GM23338 (cell line): Measurements from ENCODE around the gene SNX10. TPM values are rescaled to one million over a fixed set of nuclear protein-coding genes. Genes with fewer than 3 reads are reported as not detected.

Experiments
- ATAC-seq: fragments of 200-7000 bp; cut with Tn5 transposase; 3 replicates; pipeline ENCODE4 v1.9.1; 2020
- DNase-seq: peaks from one replicate; pipeline ENCODE4 v3.0.0-alpha.2; 2015; ENCODE audit warnings: low spot score
- H2AFZ ChIP-seq: fragments of 200-600 bp; sonication (generic); 2 replicates; pipeline ENCODE4 v1.8.0; 2016; ENCODE audit warnings: antibody characterized with exemption, mild to moderate bottlenecking, moderate library complexity
- H3F3A ChIP-seq: fragments of 200-600 bp; sonication (generic); replicated peaks from 2 replicates; pipeline ENCODE4 v1.8.0; 2017; ENCODE audit warnings: antibody characterized with exemption, mixed run types, low read depth
- H3K27ac ChIP-seq: fragments of 200-600 bp; sonication (generic); 2 replicates; pipeline ENCODE4 v1.6.1; 2016; ENCODE audit warnings: low read depth
- H3K27me3 ChIP-seq: fragments of 200-600 bp; sonication (generic); 2 replicates; pipeline ENCODE4 v1.8.0; 2016; ENCODE audit warnings: mild to moderate bottlenecking, mixed run types, moderate library complexity; ENCODE audit not compliant: insufficient read depth
- H3K36me3 ChIP-seq: fragments of 200-600 bp; sonication (generic); 2 replicates; pipeline ENCODE4 v1.8.0; 2016; ENCODE audit warnings: mild to moderate bottlenecking; ENCODE audit not compliant: insufficient read depth
- H3K4me1 ChIP-seq: fragments of 200-600 bp; sonication (generic); 2 replicates; pipeline ENCODE4 v1.8.0; 2016; ENCODE audit warnings: mild to moderate bottlenecking, moderate library complexity; ENCODE audit not compliant: insufficient read depth
- H3K4me2 ChIP-seq: fragments of 200-600 bp; sonication (generic); 2 replicates; pipeline ENCODE4 v1.7.1; 2017; ENCODE audit warnings: mixed run types
- H3K4me3 ChIP-seq: fragments of 200-600 bp; sonication (generic); 2 replicates; pipeline ENCODE4 v1.6.1; 2016; ENCODE audit warnings: mixed run types
- H3K79me2 ChIP-seq: fragments of 200-600 bp; sonication (generic); replicated peaks from 2 replicates; pipeline ENCODE4 v1.8.0; 2017; ENCODE audit warnings: mild to moderate bottlenecking; ENCODE audit not compliant: insufficient read depth
- H3K9me2 ChIP-seq: fragments of 200-600 bp; sonication (generic); 2 replicates; pipeline ENCODE4 v1.8.0; 2017; ENCODE audit not compliant: insufficient read depth
- H4K20me1 ChIP-seq: fragments of 200-600 bp; sonication (generic); replicated peaks from 2 replicates; pipeline ENCODE4 v1.8.0; 2017; ENCODE audit warnings: mild to moderate bottlenecking; ENCODE audit not compliant: insufficient read depth
- H3K27ac Mint-ChIP-seq: 2 replicates; pipeline ENCODE4 v1.8.0; 2020; ENCODE audit warnings: inconsistent platforms, mild to moderate bottlenecking, moderate library complexity, mixed read lengths
- H3K27me3 Mint-ChIP-seq: 3 replicates; pipeline ENCODE4 v1.8.0; 2022; ENCODE audit warnings: low read depth, mild to moderate bottlenecking, moderate library complexity, mixed read lengths, inconsistent platforms; ENCODE audit not compliant: insufficient read depth, poor library complexity
- H3K36me3 Mint-ChIP-seq: 3 replicates; pipeline ENCODE4 v1.8.0; 2021; ENCODE audit warnings: low read depth, mild to moderate bottlenecking, inconsistent platforms, moderate library complexity, mixed read lengths
- H3K4me1 Mint-ChIP-seq: 3 replicates; pipeline ENCODE4 v1.8.0; 2020; ENCODE audit warnings: mild to moderate bottlenecking, inconsistent platforms, mixed read lengths
- H3K4me3 Mint-ChIP-seq: 3 replicates; pipeline ENCODE4 v1.8.0; 2021; ENCODE audit warnings: moderate library complexity, mild to moderate bottlenecking, inconsistent platforms, mixed read lengths
- H3K9me3 Mint-ChIP-seq: 3 replicates; pipeline ENCODE4 v1.8.0; 2020; ENCODE audit warnings: moderate library complexity, mild to moderate bottlenecking, inconsistent platforms, mixed read lengths
- CREB1 ChIP-seq: fragments of 250-450 bp; sonication (Bioruptor Pico); IDR thresholded peaks from 2 replicates; pipeline ENCODE4 v1.5.0; 2020; ENCODE audit warnings: low read depth, mild to moderate bottlenecking, moderate library complexity
- CTCF ChIP-seq, 2 experiments: fragments of 200-600 bp in 1 of 2; sonication (generic) in 1 of 2; conservative IDR thresholded peaks; 2 replicates each; pipeline versions ENCODE4 v1.5.1 to v1.6.1; 2016 to 2017; ENCODE audit warnings: antibody characterized with exemption in 2 of 2, low read depth in 2 of 2, mild to moderate bottlenecking in 2 of 2, moderate library complexity in 1 of 2
- ETS1 ChIP-seq: IDR thresholded peaks from 2 replicates; pipeline ENCODE4 v1.6.1; 2016; ENCODE audit warnings: antibody characterized with exemption
- EZH2 ChIP-seq: fragments of 200-600 bp; sonication (generic); IDR thresholded peaks from one replicate; pipeline ENCODE4 v1.8.0; 2017; ENCODE audit warnings: antibody characterized with exemption, mild to moderate bottlenecking, low read depth; ENCODE audit not compliant: unreplicated experiment
- EZH2phosphoT487 ChIP-seq: fragments of 200-600 bp; sonication (generic); IDR thresholded peaks from one replicate; pipeline ENCODE4 v1.8.1; 2018; ENCODE audit warnings: antibody characterized with exemption; ENCODE audit not compliant: unreplicated experiment
- JUNB ChIP-seq: IDR thresholded peaks from one replicate; pipeline ENCODE4 v1.6.1; 2016; ENCODE audit warnings: antibody characterized with exemption; ENCODE audit not compliant: unreplicated experiment
- NANOG ChIP-seq: IDR thresholded peaks from 2 replicates; pipeline ENCODE4 v1.6.1; 2016; ENCODE audit warnings: antibody characterized with exemption, borderline replicate concordance
- POLR2AphosphoS5 ChIP-seq: IDR thresholded peaks from 2 replicates; pipeline ENCODE4 v1.6.1; 2016; ENCODE audit warnings: antibody characterized with exemption, low read depth
- STAT1 ChIP-seq: IDR thresholded peaks from one replicate; pipeline ENCODE4 v1.6.1; 2016; ENCODE audit warnings: antibody characterized with exemption; ENCODE audit not compliant: unreplicated experiment
- ZNF114 ChIP-seq: fragments of 250-450 bp; sonication (Bioruptor Pico); IDR thresholded peaks from 2 replicates; pipeline ENCODE4 v1.5.0; 2020; ENCODE audit warnings: mild to moderate bottlenecking, moderate library complexity
- ZNF331 ChIP-seq: fragments of 250-450 bp; sonication (Bioruptor Pico); IDR thresholded peaks from 2 replicates; pipeline ENCODE4 v1.5.0; 2020; ENCODE audit warnings: low read depth, mild to moderate bottlenecking, moderate library complexity
- polyA plus RNA-seq: library from polyadenylated mRNA; unstranded; fragments of >200 nt; fragmentation: Nextera tagmentation; extraction: Ambion mirVana; gene quantifications from 2 replicates; pipeline ENCODE4 v1.2.1, GENCODE V29; 2016
- total RNA-seq: library from RNA; depleted of rRNA; stranded (reverse); fragments of >200 nt; shearing (Covaris generic); gene quantifications from 2 replicates; pipeline ENCODE4 v1.2.3, GENCODE V29; 2014
- TF ChIP-seq, protein P1 (sequence below): fragments of 250-450 bp; sonication (Bioruptor Pico); IDR thresholded peaks from 2 replicates; pipeline ENCODE4 v1.5.0; 2020; ENCODE audit warnings: mild to moderate bottlenecking, moderate library complexity
- TF ChIP-seq, protein P2 (sequence below): IDR thresholded peaks from one replicate; pipeline ENCODE4 v1.6.1; 2018; ENCODE audit warnings: antibody characterized with exemption; ENCODE audit not compliant: unreplicated experiment

The SNX10 gene
- total and polyA plus RNA-seq, 2 experiments from 2014 or later, result 15.8 to 17.8 TPM

DNA sequence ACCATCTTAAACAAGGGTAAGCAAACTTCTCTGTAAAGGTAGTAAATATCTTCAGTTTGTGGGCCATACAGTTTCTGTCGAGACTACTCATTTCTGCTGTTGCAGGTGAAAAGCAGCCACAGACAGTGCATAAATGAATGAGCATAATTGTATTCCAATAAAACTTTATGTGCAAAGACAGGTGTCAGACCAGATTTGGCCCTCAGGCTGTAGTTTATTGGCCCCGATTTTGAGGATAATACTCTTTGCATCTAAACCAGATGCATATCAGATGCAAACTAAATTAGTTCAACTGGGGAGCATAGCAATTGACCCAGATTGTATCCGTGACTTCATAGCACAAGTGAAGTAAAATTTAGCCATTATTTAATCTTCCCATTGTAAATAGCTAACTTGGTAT, 70.0 kb downstream of the SNX10 start:
- DNase-seq (no peak), ATAC-seq (no peak)
- Mint-ChIP-seq H3K27ac (no peak overlapping the region), H3K4me1 (peaks cover 10% of the 10 kb centered on the region; the same call in 2 of the 3 replicates), H3K4me3 (no peak overlapping the region), H3K9me3 (no peaks in the 10 kb centered on the region), H3K36me3 (no peaks in the 10 kb centered on the region), H3K27me3 (no peaks in the 10 kb centered on the region)
- Histone ChIP-seq H3K4me1 (0 out of 2 replicates have a peak, but pooled peaks cover 3% of the 10 kb centered on the region), H3F3A (no peaks in the 10 kb centered on the region), H2AFZ (no peak overlapping the region), H3K79me2 (no peaks in the 10 kb centered on the region), H3K36me3 (no peaks in the 10 kb centered on the region), H3K4me3 (no peak overlapping the region), H4K20me1 (no peaks in the 10 kb centered on the region), H3K9me2 (no peaks in the 10 kb centered on the region), H3K27ac (no peak overlapping the region), H3K27me3 (no peaks in the 10 kb centered on the region), H3K4me2 (no peak overlapping the region)
- no peak for TF ChIP-seq STAT1
- TF ChIP-seq NANOG, result no peak
- TF ChIP-seq, protein P1, sequence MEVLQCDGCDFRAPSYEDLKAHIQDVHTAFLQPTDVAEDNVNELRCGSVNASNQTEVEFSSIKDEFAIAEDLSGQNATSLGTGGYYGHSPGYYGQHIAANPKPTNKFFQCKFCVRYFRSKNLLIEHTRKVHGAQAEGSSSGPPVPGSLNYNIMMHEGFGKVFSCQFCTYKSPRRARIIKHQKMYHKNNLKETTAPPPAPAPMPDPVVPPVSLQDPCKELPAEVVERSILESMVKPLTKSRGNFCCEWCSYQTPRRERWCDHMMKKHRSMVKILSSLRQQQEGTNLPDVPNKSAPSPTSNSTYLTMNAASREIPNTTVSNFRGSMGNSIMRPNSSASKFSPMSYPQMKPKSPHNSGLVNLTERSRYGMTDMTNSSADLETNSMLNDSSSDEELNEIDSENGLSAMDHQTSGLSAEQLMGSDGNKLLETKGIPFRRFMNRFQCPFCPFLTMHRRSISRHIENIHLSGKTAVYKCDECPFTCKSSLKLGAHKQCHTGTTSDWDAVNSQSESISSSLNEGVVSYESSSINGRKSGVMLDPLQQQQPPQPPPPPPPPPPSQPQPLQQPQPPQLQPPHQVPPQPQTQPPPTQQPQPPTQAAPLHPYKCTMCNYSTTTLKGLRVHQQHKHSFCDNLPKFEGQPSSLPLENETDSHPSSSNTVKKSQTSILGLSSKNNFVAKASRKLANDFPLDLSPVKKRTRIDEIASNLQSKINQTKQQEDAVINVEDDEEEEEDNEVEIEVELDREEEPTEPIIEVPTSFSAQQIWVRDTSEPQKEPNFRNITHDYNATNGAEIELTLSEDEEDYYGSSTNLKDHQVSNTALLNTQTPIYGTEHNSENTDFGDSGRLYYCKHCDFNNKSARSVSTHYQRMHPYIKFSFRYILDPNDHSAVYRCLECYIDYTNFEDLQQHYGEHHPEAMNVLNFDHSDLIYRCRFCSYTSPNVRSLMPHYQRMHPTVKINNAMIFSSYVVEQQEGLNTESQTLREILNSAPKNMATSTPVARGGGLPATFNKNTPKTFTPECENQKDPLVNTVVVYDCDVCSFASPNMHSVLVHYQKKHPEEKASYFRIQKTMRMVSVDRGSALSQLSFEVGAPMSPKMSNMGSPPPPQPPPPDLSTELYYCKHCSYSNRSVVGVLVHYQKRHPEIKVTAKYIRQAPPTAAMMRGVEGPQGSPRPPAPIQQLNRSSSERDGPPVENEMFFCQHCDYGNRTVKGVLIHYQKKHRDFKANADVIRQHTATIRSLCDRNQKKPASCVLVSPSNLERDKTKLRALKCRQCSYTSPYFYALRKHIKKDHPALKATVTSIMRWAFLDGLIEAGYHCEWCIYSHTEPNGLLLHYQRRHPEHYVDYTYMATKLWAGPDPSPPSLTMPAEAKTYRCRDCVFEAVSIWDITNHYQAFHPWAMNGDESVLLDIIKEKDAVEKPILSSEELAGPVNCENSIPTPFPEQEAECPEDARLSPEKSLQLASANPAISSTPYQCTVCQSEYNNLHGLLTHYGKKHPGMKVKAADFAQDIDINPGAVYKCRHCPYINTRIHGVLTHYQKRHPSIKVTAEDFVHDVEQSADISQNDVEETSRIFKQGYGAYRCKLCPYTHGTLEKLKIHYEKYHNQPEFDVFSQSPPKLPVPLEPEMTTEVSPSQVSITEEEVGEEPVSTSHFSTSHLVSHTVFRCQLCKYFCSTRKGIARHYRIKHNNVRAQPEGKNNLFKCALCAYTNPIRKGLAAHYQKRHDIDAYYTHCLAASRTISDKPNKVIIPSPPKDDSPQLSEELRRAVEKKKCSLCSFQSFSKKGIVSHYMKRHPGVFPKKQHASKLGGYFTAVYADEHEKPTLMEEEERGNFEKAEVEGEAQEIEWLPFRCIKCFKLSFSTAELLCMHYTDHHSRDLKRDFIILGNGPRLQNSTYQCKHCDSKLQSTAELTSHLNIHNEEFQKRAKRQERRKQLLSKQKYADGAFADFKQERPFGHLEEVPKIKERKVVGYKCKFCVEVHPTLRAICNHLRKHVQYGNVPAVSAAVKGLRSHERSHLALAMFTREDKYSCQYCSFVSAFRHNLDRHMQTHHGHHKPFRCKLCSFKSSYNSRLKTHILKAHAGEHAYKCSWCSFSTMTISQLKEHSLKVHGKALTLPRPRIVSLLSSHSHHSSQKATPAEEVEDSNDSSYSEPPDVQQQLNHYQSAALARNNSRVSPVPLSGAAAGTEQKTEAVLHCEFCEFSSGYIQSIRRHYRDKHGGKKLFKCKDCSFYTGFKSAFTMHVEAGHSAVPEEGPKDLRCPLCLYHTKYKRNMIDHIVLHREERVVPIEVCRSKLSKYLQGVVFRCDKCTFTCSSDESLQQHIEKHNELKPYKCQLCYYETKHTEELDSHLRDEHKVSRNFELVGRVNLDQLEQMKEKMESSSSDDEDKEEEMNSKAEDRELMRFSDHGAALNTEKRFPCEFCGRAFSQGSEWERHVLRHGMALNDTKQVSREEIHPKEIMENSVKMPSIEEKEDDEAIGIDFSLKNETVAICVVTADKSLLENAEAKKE (CRISPR knock-in tag), result no peak
- no peak for TF ChIP-seq EZH2
- no peak for TF ChIP-seq CREB1 (CRISPR knock-in tag)
- TF ChIP-seq, protein P2, sequence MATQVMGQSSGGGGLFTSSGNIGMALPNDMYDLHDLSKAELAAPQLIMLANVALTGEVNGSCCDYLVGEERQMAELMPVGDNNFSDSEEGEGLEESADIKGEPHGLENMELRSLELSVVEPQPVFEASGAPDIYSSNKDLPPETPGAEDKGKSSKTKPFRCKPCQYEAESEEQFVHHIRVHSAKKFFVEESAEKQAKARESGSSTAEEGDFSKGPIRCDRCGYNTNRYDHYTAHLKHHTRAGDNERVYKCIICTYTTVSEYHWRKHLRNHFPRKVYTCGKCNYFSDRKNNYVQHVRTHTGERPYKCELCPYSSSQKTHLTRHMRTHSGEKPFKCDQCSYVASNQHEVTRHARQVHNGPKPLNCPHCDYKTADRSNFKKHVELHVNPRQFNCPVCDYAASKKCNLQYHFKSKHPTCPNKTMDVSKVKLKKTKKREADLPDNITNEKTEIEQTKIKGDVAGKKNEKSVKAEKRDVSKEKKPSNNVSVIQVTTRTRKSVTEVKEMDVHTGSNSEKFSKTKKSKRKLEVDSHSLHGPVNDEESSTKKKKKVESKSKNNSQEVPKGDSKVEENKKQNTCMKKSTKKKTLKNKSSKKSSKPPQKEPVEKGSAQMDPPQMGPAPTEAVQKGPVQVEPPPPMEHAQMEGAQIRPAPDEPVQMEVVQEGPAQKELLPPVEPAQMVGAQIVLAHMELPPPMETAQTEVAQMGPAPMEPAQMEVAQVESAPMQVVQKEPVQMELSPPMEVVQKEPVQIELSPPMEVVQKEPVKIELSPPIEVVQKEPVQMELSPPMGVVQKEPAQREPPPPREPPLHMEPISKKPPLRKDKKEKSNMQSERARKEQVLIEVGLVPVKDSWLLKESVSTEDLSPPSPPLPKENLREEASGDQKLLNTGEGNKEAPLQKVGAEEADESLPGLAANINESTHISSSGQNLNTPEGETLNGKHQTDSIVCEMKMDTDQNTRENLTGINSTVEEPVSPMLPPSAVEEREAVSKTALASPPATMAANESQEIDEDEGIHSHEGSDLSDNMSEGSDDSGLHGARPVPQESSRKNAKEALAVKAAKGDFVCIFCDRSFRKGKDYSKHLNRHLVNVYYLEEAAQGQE, result no peak
- TF ChIP-seq EZH2phosphoT487, result no peak
- TF ChIP-seq ZNF331 (CRISPR knock-in tag), result no peak
- no peak for TF ChIP-seq CTCF (conservative IDR thresholded peaks at IDR 0.05; ENCODE audit: low read depth in 2 of 2)
- no peak for TF ChIP-seq JUNB
- TF ChIP-seq ZNF114 (CRISPR knock-in tag), result no peak
- no peak for TF ChIP-seq ETS1
- no peak for TF ChIP-seq POLR2AphosphoS5
